HG03095 (cell line): ENCODE data around the gene NSFL1C.

Experiments
- ATAC-seq: cut with Tn5 transposase; IDR thresholded peaks from one replicate; pipeline ENCODE4 v1.9.1; 2021; ENCODE audit warnings: moderate library complexity; ENCODE audit not compliant: unreplicated experiment

The NSFL1C gene

DNA sequence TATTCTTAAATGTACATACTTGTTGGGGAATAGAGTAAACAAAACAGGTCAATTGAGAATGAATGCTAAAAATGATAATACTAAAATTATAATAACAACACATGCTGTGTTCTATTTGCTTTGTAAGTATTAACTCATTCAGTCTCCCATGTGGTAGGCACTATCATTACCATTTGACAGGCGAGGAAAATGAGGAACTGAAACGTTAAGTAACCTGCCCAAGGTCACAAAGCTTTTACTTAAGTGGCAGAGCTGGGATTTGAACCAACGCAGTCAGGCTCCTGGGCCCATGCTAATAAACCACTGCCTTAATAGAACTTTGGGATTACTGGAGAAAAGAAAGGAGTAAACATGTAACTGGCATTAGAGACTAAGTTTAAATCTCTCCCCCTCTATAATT, 3.8 kb downstream of the NSFL1C start:
- ATAC-seq = no peak

DNA sequence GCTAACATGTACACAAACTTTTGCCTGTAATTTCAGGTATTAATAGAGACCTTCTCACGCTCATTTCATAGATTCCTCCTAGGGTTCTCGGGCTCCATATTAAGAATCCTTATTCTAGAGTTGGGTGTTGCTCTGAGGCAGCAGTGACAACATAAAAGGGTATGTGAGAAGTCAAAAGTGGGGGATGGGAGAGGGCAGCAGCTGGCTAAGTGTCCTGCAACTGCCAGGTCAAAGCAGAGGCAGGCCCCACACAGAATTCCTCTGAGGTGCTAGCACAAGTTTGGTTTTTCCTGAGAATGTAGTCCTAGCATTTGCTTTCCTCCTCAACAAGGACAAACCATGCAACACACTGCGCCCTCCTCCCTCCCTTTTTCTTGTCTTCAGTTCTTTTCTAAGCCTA, 4.6 kb downstream of the NSFL1C start:
- no peak for ATAC-seq

- ATAC-seq = no peak
Measured at GRCh38 chr20:1460275-1460674, 6.4 kb downstream of the NSFL1C start.

DNA sequence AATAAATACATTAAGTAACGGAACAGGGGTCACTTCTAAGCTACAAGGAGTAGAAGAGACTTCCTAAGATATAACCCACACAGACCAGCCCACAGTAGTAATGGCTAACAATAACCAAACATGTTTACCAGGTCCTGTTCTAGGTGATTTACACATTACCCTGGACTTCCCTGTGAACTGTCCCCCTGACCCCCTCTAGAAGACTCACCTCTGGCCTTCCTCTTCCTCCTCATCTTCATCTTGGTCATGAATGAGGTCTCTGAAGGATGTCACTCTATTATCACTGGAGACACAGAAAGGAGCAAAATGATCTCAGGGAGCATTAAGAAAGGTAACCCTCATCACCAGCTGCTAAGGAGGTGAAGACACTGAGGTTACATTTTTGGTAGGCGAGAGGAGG, 8.7 kb downstream of the NSFL1C start:
- no peak for ATAC-seq

- no peak for ATAC-seq
Measured at GRCh38 chr20:1456300-1456699, 10.3 kb downstream of the NSFL1C start.

DNA sequence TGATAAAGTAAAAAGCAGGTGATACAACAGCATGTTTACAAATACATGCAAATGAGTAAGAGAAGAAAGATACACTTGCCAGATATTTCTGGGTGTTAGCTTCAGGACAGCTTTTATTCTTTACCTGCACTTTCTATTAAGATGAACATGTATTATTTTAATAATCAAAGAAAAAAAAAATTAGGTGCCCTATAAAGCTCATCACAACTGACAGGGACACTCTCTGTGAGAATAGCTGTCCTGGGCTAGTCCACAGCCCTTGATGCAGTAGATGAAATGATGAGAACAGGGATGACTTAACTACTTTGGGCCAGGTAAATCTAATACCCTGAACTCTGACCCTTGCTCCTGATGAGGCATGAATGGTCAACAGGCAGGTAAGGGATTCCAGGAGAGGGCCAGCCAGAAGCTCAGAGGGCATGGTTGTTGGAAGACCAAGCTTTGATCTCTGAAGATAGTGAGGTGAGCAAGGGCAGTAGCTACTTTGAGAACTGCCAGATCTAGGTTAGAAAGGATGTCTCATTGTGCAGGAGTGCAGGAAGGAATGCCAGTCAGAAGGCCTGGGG, 15.6 kb downstream of the NSFL1C start:
- no peak for ATAC-seq

DNA sequence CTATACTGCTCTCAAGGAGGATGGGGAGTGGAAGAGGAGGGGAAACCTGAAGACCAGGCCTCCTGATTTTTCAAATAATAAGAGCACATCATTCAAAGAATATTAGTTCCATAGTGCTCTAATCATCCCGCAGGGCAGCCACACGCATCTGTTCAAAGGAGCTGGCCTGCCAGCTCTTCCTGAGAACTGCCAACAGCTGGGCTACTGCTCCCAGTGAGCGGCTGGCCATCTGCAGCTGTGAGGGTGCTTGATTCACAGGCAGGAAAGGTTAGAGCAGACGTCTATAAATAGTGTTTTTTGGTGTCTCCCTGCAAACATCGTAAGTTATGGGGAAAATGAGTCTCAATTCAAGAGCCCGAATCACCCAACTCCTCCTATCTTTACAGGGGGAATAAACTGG, 17.3 kb downstream of the NSFL1C start:
- ATAC-seq = no peak

DNA sequence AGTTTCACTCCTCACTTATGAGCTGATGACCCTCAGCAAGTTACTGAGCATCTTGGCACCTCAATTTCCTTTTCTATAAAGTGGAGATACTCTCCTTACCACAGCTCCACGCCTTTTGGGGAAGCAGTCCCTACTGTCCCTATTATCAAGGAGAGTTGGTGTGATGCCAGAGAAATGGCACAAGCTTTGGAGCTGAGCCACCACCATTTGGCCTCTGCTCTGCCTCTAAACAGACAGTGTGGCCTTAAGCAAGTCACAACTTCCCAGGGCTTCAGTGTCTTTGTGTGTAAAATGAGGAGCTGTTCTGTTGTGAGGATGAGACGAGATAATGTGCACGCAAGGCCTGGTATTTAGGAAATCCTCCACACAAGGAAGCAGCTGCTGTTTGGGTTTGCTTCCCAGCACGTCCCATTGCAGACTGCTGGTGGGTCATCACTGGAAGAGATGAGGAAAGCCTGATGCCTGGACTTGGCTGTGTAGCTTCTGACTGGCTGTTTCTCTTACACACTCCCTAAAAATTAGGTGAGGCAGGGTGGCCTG, 18.5 kb downstream of the NSFL1C start:
- ATAC-seq = no peak

GRCh38 chr20:1446536-1446935, 20.1 kb downstream of the NSFL1C start:
- ATAC-seq = no peak

DNA sequence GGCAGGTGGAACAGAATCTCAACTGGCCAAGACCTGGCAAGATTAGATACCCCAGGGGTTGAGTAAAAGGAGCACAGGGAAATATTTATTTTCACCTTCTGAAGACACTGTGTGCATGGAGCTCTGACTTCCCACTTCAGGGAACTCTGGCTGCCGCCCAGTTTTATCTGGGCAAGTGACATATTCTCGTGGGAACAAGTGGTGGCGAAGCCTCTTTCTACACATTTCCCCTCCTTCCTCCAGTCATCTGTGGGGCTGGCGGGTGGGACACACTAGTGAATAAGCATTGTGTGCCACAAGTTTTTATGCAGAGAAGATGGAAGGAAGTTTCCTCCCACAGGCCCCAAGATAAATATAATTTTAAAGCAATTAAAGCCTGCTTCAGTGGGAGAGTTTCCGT, 23.6 kb downstream of the NSFL1C start:
- no peak for ATAC-seq

- ATAC-seq = no peak
Measured at GRCh38 chr20:1442304-1442703, 24.3 kb downstream of the NSFL1C start.

GRCh38 chr20:1441133-1441532, 25.5 kb downstream of the NSFL1C start:
- ATAC-seq = no peak

- ATAC-seq = no peak
Measured at GRCh38 chr20:1440024-1440423, 26.6 kb downstream of the NSFL1C start.

DNA sequence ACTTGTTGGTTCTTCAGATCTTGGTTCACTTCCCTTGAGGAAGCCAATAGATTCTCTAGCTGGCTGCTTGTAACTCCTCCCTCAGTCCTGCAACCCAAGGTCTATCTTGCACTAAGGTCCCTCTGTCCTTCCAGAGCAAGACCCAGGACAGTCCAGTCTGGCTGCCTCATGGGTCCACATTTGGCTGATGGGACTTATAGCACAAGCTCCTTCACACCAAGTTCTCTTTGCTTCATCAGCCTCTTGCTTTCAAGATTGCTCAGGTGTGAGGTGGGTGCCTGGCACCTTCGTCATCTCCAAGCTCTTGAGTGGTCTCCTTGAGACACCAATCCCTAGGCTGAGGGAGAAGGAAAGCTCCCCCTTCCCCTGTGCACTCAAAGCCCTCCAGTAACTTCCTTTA, 28.3 kb downstream of the NSFL1C start:
- ATAC-seq = no peak

- no peak for ATAC-seq
Measured at GRCh38 chr20:1437235-1437904, 29.3 kb downstream of the NSFL1C start.

DNA sequence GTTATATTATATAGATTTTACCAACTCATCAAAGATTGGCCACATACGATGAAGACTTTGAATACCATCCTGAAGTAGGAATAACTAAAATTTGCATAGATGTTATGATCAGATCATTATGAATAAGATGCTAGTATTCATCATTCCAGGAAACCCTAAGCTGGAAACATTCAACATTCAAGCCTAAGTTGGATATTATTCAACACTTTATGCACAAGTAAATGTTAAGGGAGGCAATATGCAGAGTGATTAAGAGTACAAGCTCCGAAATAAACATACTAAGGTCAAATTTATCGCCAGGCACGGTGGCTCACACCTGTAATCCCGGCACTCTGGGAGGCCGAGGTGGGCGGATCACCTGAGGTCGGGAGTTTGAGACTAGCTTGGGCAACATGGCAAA, 30.4 kb downstream of the NSFL1C start:
- ATAC-seq = no peak

GRCh38 chr20:1435337-1435699, 31.3 kb downstream of the NSFL1C start:
- no peak for ATAC-seq

GRCh38 chr20:1434571-1435336, 31.9 kb downstream of the NSFL1C start:
- ATAC-seq = peak; percentile 93

DNA sequence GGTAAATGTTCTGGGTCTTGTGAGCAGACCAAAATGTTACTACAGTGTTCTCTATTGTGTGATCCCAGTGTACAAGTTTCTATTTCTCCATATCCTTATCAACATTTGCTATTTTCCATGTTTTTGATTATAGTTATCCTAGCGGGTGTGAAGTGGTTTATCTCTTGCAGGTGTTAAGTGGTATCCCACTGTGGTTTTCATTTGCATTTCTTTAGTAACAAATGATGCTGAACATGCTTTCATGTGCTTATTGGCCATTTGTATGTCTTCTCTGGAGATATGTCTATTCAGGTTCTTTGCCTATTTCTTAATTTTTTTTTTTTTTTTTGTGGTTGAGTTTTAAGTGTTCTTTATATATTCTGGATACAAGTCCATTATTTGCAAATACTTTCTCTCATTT, 35.5 kb downstream of the NSFL1C start:
- ATAC-seq = no peak

DNA sequence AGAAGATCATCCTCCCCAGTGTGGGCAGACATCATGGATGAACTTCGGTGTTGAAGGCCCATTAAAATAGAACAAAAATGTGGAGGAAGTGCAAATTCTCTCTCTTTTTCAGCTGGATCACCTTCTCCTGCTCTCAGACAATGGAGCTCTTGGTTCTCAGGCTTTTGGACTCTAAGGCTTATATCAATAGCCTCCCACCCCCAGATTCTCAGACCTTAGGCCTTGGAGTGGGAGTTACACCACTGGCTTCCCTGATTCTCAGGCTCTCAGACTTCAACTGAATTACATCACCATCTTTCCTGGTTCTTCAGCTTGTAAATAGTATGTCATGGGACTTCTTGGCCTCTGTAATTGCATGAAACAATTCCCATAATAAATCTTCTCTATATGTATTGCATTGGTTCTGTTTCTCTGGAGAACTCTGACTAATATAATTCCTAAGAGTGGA, 36.6 kb downstream of the NSFL1C start:
- ATAC-seq = no peak

DNA sequence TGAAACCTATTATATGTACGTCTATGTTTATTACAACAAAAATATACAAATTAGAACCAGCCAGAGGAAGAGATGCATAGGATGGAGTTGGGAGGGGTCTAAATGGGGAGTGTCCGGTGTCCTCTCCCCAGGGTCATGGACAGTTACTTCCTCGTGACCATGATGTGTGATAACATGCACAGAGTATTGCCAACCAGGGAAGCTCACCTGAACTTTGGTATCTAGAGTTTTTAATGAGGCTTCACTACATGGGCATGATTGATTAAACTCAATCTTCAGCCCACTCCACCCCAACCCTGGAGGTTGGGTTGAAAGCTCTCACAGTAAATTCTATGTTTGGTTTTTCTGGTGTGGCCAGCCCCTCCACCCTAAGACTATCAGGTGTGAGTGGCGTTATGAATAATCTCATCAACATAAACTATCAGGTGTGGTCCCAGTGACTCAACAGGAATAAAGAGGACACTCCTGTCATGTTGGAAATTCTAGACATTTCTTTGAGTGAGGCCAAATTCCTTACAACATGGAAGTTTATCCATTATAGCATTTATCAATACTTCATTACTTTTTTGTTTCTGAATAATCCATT, 37.4 kb downstream of the NSFL1C start:
- no peak for ATAC-seq
